Gastroesophageal sphincter (tissue), 4 donors: ENCODE results near the gene OR13A1. TPM values are rescaled to one million over a fixed set of nuclear protein-coding genes. Genes with fewer than 3 reads are reported as not detected.
"Not testable (repeated sequence)": the region's sequence is repeated elsewhere in the genome, so short reads cannot be mapped to it uniquely, and the experiment has no call there.

ENCODE experiments used
- ATAC-seq: fragments of 150-250 bp; one replicate; pipeline ENCODE4 v1.9.1; 2016; ENCODE audit warnings: mild to moderate bottlenecking, moderate library complexity
- H3K27ac ChIP-seq, 4 donors: fragments of 200-600 bp; sonication (generic) in 3 of 4; 1 replicate in 3 of 4; 2 replicates in 1 of 4; pipeline ENCODE4 v1.5.1; 2016 to 2019
- H3K27me3 ChIP-seq: fragments of 200-600 bp; sonication (generic); one replicate; pipeline ENCODE4 v1.5.1; 2019
- H3K36me3 ChIP-seq, 2 donors: fragments of 200-600 bp; sonication (generic); one replicate each; pipeline ENCODE4 v1.5.1; 2019; ENCODE audit warnings: control low read depth in 1 of 2
- H3K4me1 ChIP-seq, 3 donors: fragments of 200-600 bp; sonication (generic); 1 replicate in 2 of 3; 2 replicates in 1 of 3; pipeline ENCODE4 v1.5.1; 2016 to 2019; ENCODE audit warnings: control low read depth in 2 of 3
- H3K4me3 ChIP-seq, 2 donors: fragments of 200-600 bp; sonication (generic); one replicate each; pipeline ENCODE4 v1.5.1; 2019; ENCODE audit warnings: mild to moderate bottlenecking in 1 of 2, moderate library complexity in 1 of 2
- H3K9me3 ChIP-seq, 3 donors: fragments of 200-600 bp; sonication (generic); one replicate each; pipeline ENCODE4 v1.5.1; 2017 to 2019; ENCODE audit warnings: control low read depth in 2 of 3
- EP300 ChIP-seq: sonication (generic); formaldehyde crosslinking; IDR thresholded peaks from one replicate; pipeline ENCODE4 v1.6.1; 2017; ENCODE audit warnings: antibody characterized with exemption, mild to moderate bottlenecking
- POLR2A ChIP-seq, 2 donors: fragments of 450-650 bp; IDR thresholded peaks; one replicate each; pipeline ENCODE4 v1.6.1; 2017; ENCODE audit warnings: antibody characterized with exemption in 2 of 2, mild to moderate bottlenecking in 2 of 2, moderate library complexity in 1 of 2
- POLR2AphosphoS5 ChIP-seq: sonication (generic); formaldehyde crosslinking; IDR thresholded peaks from one replicate; pipeline ENCODE4 v1.6.1; 2017; ENCODE audit warnings: antibody characterized with exemption
- WGBS, 2 donors: methylation state at CpG; one replicate each; pipeline ENCODE4 v1.1.5; 2018; ENCODE audit warnings: low coverage in 1 of 2; 5-methylcytosine and 5-hydroxymethylcytosine counted together
- total RNA-seq, 4 donors: library from RNA; depleted of rRNA; stranded (reverse); fragments of >200 nt; gene quantifications; one replicate each; pipeline ENCODE4 v1.1.0, GENCODE V29; 2016
- TF ChIP-seq, protein P1 (sequence below), 4 experiments: fragments of 200-600 bp in 2 of 4; fragments of 450-650 bp in 2 of 4; sonication (generic) in 1 of 4; IDR thresholded peaks; one replicate each; pipeline ENCODE4 v1.5.1; 2017 to 2019; ENCODE audit warnings: antibody characterized with exemption in 4 of 4, mild to moderate bottlenecking in 2 of 4, moderate library complexity in 2 of 4

OR13A1 gene, protein sequence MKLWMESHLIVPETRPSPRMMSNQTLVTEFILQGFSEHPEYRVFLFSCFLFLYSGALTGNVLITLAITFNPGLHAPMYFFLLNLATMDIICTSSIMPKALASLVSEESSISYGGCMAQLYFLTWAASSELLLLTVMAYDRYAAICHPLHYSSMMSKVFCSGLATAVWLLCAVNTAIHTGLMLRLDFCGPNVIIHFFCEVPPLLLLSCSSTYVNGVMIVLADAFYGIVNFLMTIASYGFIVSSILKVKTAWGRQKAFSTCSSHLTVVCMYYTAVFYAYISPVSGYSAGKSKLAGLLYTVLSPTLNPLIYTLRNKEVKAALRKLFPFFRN
- not detected for total RNA-seq

DNA sequence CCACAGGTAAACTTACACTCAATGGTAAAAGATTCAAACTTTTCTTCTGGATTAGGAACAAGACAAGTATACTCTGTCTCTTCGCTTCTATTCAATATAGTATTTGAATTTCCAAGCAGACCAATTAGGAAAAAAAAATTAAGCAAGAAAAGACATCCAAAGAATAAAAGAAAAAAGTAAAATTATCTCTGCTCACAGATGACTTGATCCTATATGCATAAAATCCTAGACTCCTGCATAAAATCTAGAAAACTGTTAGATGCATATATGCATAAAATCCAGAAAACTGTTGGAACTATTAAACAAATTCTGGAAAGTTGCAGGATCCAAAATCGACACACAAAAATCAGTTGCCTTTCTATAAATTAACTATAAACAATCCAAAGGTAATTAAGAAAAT lies at the start of gene OR13A1:
Gene OR13A1 (minus strand): TSS at position 101 of the 400 bp plus-strand sequence. CDS start 11,186 bp downstream, outside the sequence.
- ATAC-seq: no peak
- Histone ChIP-seq H3K27me3 (no peaks in the 10 kb centered on the region), H3K36me3 (no peaks in the 10 kb centered on the region), H3K4me1 (no peaks in the 10 kb centered on the region), H3K9me3 (peaks cover 0 to 39% (median 0%) of the 10 kb centered on the region in 3 donors), H3K4me3 (no peak within 1 kb of the TSS), H3K27ac (no peak within 1 kb of the TSS)
- WGBS, 2 donors: 68 to 83% methylated on average over 2 of the region's 2 CpGs
- no peak for TF ChIP-seq POLR2A (IDR thresholded peaks at IDR 0.05)
- TF ChIP-seq, protein P1, sequence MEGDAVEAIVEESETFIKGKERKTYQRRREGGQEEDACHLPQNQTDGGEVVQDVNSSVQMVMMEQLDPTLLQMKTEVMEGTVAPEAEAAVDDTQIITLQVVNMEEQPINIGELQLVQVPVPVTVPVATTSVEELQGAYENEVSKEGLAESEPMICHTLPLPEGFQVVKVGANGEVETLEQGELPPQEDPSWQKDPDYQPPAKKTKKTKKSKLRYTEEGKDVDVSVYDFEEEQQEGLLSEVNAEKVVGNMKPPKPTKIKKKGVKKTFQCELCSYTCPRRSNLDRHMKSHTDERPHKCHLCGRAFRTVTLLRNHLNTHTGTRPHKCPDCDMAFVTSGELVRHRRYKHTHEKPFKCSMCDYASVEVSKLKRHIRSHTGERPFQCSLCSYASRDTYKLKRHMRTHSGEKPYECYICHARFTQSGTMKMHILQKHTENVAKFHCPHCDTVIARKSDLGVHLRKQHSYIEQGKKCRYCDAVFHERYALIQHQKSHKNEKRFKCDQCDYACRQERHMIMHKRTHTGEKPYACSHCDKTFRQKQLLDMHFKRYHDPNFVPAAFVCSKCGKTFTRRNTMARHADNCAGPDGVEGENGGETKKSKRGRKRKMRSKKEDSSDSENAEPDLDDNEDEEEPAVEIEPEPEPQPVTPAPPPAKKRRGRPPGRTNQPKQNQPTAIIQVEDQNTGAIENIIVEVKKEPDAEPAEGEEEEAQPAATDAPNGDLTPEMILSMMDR (IDR thresholded peaks at IDR 0.05): no peak
- TF ChIP-seq EP300: no peak
- no peak for TF ChIP-seq POLR2AphosphoS5

DNA sequence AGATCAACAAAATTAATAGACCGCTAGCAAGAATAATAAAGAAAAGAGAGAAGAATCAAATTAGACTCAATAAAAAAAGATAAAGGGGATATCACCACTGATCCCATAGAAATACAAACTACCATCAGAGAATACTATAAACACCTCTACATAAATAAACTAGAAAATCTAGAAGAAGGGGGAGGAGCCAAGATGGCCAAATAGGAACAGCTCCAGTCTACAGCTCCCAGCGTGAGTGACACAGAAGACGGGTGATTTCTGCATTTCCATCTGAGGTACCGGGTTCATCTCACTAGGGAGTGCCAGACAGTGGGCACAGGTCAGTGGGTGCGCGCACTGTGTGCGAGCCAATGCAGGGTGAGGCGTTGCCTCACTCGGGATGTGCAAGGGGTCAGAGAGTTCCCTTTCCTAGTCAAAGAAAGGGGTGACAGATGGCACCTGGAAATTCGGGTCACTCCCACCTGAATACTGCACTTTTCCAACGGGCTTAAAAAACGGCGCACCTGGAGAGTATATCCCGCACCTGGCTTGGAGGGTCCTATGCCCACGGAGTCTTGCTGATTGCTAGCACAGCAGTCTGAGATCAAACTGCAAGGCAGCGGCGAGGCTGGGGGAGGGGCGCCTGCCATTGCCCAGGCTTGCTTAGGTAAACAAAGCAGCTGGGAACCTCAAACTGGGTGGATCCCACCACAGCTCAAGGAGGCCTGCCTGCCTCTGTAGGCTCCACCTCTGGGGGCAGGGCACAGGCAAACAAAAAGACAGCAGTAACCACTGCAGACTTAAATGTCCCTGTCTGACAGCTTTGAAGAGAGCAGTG lies 46.8 kb upstream of the OR13A1 start:
- WGBS, 2 donors: 54 to 60% methylated on average over 1 to 13 of the region's 18 CpGs
- not testable (repeated sequence) for ATAC-seq, H3K4me1 ChIP-seq, H3K36me3 ChIP-seq, H3K27ac ChIP-seq, H3K9me3 ChIP-seq, H3K4me3 ChIP-seq
- H3K27me3 ChIP-seq: peaks cover 24% of the 10 kb centered on the region

DNA sequence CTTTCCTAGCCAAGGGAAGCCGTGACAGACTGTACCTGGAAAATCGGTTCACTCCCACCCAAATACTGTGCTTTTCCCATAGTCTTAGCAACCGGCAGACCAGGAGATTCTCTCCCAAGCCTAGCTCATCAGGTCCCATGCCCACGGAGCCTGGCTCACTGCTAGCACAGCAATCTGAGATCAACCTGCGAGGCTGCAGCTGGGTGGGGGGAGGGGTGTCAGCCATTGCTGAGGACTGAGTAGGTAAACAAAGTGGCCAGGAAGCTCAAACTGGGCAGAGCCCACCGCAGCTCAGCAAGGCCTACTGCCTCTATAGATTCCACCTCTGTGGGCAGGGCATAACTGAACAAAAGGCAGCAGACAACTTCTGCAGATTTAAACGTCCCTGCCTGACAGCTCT lies 43.6 kb upstream of the OR13A1 start:
- not testable (repeated sequence) for H3K9me3 ChIP-seq, H3K4me1 ChIP-seq, H3K27ac ChIP-seq, ATAC-seq, H3K4me3 ChIP-seq, H3K36me3 ChIP-seq
- WGBS, 2 donors: 0% methylated on average over 1 of the region's 7 CpGs; no CpG with 5 or more reads in 1 of the 2 donors
- H3K27me3 ChIP-seq: peaks cover 24% of the 10 kb centered on the region

DNA sequence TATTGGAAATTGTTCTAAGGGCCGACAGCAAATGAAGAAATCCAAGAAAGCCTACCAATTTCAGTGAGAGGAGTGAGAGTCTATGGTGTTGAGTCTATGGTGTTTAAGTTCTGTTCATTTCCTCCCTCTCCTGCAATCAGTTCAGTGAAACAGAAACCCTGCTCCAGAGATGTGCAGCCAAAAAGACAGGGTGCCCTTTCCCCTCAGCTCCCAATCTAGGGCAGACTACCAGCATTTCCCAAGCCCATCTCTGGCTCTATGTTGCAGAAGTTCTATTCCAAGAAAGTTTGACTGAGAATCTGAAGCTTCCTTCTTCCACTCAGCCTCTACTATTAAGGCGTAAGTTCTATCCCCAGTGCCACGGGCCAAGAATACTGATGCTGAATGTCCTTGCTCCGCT lies 40.1 kb upstream of the OR13A1 start:
- Histone ChIP-seq H3K27me3 (peaks cover 15% of the 10 kb centered on the region), H3K27ac (no peak overlapping the region), H3K4me1 (no peaks in the 10 kb centered on the region), H3K4me3 (no peak overlapping the region), H3K9me3 (no peaks in the 10 kb centered on the region), H3K36me3 (no peaks in the 10 kb centered on the region)
- ATAC-seq: no peak
- TF ChIP-seq POLR2A (IDR thresholded peaks at IDR 0.05) (no peak), POLR2AphosphoS5 (no peak), EP300 (no peak)
- TF ChIP-seq, protein P1 (IDR thresholded peaks at IDR 0.05): no peak
- WGBS, 2 donors: 56 to 75% methylated on average over 1 to 3 of the region's 4 CpGs

DNA sequence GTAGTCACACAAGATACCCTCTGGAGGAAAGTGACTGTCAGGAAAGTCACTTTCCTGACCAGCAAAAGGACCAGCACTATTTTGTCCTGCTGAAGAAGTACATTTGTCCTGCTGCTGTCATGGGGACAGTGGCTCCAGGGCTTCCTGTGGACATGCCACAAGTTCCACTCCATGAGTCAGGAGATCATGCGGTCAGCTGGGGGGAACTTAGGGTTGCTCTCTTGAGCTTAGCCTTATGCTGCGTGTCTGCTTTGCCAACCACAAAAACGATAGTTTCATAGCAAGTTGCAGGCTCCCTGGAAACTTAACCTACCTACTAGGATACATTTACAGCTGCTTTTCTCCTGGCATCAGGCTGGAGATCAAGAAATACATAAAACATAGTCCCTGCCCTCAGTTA lies 38.9 kb upstream of the OR13A1 start:
- WGBS, 2 donors: no CpG with 5 or more reads among the region's 3 CpGs
- TF ChIP-seq POLR2AphosphoS5 (no peak), EP300 (no peak), POLR2A (IDR thresholded peaks at IDR 0.05) (no peak)
- TF ChIP-seq, protein P1 (IDR thresholded peaks at IDR 0.05): no peak
- ATAC-seq: peak; percentile 65

DNA sequence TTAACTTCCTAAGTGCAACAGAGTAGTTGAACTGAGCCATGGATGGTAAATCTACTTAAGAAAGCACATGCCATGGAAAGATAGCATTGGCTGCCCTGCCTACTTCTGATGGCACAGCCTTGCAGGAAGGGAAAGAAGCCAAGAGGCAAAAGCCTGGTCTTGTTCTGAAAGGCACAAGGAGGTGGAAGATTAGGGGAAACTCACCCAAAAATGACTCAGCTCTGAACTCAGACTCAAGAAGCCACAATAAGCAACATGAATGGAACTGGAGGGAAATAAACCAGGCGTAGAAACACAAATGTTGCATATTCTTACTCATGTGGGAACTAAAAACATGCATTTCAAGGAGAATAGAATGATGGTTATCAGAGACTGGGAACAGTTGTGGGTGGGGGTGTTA lies 37.8 kb upstream of the OR13A1 start:
- TF ChIP-seq, protein P1 (IDR thresholded peaks at IDR 0.05): no peak
- TF ChIP-seq EP300 (no peak), POLR2A (IDR thresholded peaks at IDR 0.05) (no peak), POLR2AphosphoS5 (no peak)
- no peak for ATAC-seq
- H3K27me3 ChIP-seq: no peaks in the 10 kb centered on the region
- 40 to 63% methylated on average over 1 of the region's 1 CpG for WGBS, 2 donors
- no peak overlapping the region for H3K27ac ChIP-seq
- H3K4me1 ChIP-seq: no peaks in the 10 kb centered on the region
- H3K36me3 ChIP-seq: no peaks in the 10 kb centered on the region
- H3K9me3 ChIP-seq: peaks cover 0 to 3% (median 0%) of the 10 kb centered on the region in 3 donors
- H3K4me3 ChIP-seq: no peak overlapping the region

More for the DNA sequence above, 38.9 kb upstream of the OR13A1 start:
- Histone ChIP-seq H3K9me3 (no peaks in the 10 kb centered on the region), H3K27ac (no peak overlapping the region), H3K4me1 (no peaks in the 10 kb centered on the region), H3K4me3 (no peak overlapping the region), H3K36me3 (no peaks in the 10 kb centered on the region), H3K27me3 (peaks cover 7% of the 10 kb centered on the region)

DNA sequence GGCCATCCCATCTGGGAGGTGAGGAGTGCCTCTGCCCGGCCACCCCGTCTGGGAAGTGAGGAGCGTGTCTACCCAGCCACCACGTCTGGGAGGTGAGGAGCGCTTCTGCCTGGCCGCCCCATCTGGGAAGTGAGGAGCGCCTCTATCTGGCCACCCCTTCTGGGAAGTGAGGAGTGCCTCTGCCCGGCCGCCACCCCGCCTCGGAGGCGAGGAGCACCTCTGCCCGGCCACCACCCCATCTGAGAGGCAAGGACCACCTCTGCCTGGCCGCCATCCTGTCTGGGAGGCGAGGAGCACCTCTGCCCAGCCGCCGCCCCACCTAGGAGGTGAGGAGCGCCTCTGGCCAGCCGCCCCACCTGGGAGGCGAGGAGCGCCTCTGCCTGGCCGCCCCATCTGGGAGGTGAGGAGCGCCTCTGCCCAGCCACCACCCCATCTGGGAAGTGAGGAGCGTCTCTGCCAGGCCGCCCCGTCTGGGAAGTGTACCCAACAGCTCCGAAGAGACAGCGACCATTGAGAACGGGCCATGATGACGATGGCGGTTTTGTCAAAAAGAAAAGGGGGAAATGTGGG lies 32.9 kb upstream of the OR13A1 start:
- 100% methylated on average over 2 of the region's 31 CpGs; no CpG with 5 or more reads in 1 of the 2 donors for WGBS, 2 donors
- not testable (repeated sequence) for H3K4me3 ChIP-seq, ATAC-seq, H3K4me1 ChIP-seq, H3K27me3 ChIP-seq, H3K36me3 ChIP-seq, H3K27ac ChIP-seq
- peaks cover 0 to 25% (median 0%) of the 10 kb centered on the region in 3 donors for H3K9me3 ChIP-seq

DNA sequence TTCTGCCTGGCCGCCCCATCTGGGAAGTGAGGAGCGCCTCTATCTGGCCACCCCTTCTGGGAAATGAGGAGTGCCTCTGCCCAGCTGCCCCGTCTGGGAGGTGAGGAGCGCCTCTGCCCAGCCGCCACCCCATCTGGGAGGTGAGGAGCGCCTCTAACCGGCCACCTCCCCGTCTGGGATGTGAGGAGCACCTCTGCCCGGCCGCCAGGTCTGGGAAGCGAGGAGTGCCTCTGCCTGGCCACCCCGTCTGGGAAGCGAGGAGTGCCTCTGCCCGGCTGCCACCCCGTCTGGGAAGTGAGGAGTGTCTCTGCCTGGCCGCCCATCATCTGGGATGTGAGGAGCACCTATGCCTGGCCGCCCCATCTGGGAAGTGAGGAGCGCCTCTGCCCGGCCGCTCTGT lies 32.1 kb upstream of the OR13A1 start:
- H3K27me3 ChIP-seq, ATAC-seq, H3K4me1 ChIP-seq, H3K36me3 ChIP-seq, H3K4me3 ChIP-seq, H3K27ac ChIP-seq: not testable (repeated sequence)
- H3K9me3 ChIP-seq: peaks cover 0 to 25% (median 0%) of the 10 kb centered on the region in 3 donors
- WGBS, 2 donors: no CpG with 5 or more reads among the region's 20 CpGs
